ENCODE results near the gene LINC00305. TPM values are rescaled to one million over a fixed set of nuclear protein-coding genes. Genes with fewer than 3 reads are reported as not detected.

The LINC00305 gene
- total and polyA plus RNA-seq, 10 of the 15 experiments (the other 5 are each of a cell fraction or from before 2014, with no cell fraction given), result 0.11 to 19.4 (median 0.26) TPM; not detected in 7

GRCh38 chr18:64142904-64143303, 6.0 kb downstream of the LINC00305 start:
- TF ChIP-seq NR2C2 (IDR thresholded peaks at IDR 0.05; ENCODE audit: borderline replicate concordance, control insufficient read depth, insufficient read length, low read depth) (no peak), NFYB (IDR thresholded peaks at IDR 0.05; ENCODE audit: insufficient read depth, low read depth, low read length) (no peak), ZBED1 (IDR thresholded peaks at IDR 0.05; ENCODE audit: borderline replicate concordance) (no peak)
- TF ChIP-seq, protein P1, sequence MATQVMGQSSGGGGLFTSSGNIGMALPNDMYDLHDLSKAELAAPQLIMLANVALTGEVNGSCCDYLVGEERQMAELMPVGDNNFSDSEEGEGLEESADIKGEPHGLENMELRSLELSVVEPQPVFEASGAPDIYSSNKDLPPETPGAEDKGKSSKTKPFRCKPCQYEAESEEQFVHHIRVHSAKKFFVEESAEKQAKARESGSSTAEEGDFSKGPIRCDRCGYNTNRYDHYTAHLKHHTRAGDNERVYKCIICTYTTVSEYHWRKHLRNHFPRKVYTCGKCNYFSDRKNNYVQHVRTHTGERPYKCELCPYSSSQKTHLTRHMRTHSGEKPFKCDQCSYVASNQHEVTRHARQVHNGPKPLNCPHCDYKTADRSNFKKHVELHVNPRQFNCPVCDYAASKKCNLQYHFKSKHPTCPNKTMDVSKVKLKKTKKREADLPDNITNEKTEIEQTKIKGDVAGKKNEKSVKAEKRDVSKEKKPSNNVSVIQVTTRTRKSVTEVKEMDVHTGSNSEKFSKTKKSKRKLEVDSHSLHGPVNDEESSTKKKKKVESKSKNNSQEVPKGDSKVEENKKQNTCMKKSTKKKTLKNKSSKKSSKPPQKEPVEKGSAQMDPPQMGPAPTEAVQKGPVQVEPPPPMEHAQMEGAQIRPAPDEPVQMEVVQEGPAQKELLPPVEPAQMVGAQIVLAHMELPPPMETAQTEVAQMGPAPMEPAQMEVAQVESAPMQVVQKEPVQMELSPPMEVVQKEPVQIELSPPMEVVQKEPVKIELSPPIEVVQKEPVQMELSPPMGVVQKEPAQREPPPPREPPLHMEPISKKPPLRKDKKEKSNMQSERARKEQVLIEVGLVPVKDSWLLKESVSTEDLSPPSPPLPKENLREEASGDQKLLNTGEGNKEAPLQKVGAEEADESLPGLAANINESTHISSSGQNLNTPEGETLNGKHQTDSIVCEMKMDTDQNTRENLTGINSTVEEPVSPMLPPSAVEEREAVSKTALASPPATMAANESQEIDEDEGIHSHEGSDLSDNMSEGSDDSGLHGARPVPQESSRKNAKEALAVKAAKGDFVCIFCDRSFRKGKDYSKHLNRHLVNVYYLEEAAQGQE (IDR thresholded peaks at IDR 0.05; ENCODE audit: low read depth, low read length), result no peak
- Histone ChIP-seq H2AFZ (ENCODE audit: control insufficient read depth, low read depth, low read length) (no peak overlapping the region), H3K27me3 (replicated peaks in 1 of 2; ENCODE audit: control insufficient read depth in 2 of 2, insufficient read depth in 2 of 2, low read length in 1 of 2) (no peaks in the 10 kb centered on the region), H3K79me2 (ENCODE audit: control insufficient read depth, insufficient read depth, low read length) (no peaks in the 10 kb centered on the region), H3K9me3 (replicated peaks; ENCODE audit: control insufficient read depth, insufficient read depth, low read length) (no peaks in the 10 kb centered on the region), H3K27ac (ENCODE audit: control insufficient read depth, insufficient read depth) (no peak overlapping the region), H4K20me1 (ENCODE audit: control insufficient read depth, insufficient read depth) (no peaks in the 10 kb centered on the region), H3K4me1 (ENCODE audit: control insufficient read depth, insufficient read depth, low read length) (no peaks in the 10 kb centered on the region), H3K36me3 (ENCODE audit: control insufficient read depth in 2 of 2, insufficient read depth in 2 of 2, low read length in 1 of 2) (no peaks in the 10 kb centered on the region), H3K4me2 (ENCODE audit: control insufficient read depth, insufficient read depth) (no peak overlapping the region), H3K9ac (ENCODE audit: control insufficient read depth, insufficient read depth, low read length) (no peak overlapping the region), H3K4me3 (no peak overlapping the region)
- BruUV-seq (replicated peaks), result no TSS peak
- ChIA-PET RAD21 (ENCODE audit: unreplicated experiment) (no interaction called here), CTCF (no interaction called here), POLR2A (no interaction called here), SMC1A (ENCODE audit: uncharacterized antibody, unreplicated experiment) (no interaction called here)
- DNase-seq (ENCODE audit: low read depth, low spot score) (no peak), ATAC-seq (no peak), FAIRE-seq (no peak)
- in situ Hi-C loops (cut with MboI), result no loop called here
- intact Hi-C loops (cut with micrococcal nuclease; ENCODE audit: unreplicated experiment), result no loop called here
- 0% methylated on average over 1 of the region's 1 CpG for WGBS (ENCODE audit: insufficient coverage, insufficient replicate concordance, low lambda C conversion rate, missing lambda C conversion rate)

Measured in GM12878 (cell line).